HFFc6 (cell line): ENCODE results near the gene IL16. TPM values are rescaled to one million over a fixed set of nuclear protein-coding genes. Genes with fewer than 3 reads are reported as not detected.
A peak's percentile ranks its signal among the peaks of the same experiment; 100 is the strongest.

Experiments used
- DNase-seq: peaks from one replicate; pipeline ENCODE4 v3.0.0-alpha.2; 2018
- H3K27ac Mint-ChIP-seq: 2 replicates; pipeline ENCODE4 v1.8.0; 2020; ENCODE audit warnings: mild to moderate bottlenecking, mixed read lengths
- H3K27me3 Mint-ChIP-seq: 2 replicates; pipeline ENCODE4 v1.8.0; 2021; ENCODE audit warnings: mild to moderate bottlenecking, moderate library complexity, mixed read lengths; ENCODE audit not compliant: insufficient read depth
- H3K36me3 Mint-ChIP-seq: 2 replicates; pipeline ENCODE4 v1.8.0; 2021; ENCODE audit warnings: low read depth, mixed read lengths
- H3K4me1 Mint-ChIP-seq: 2 replicates; pipeline ENCODE4 v1.8.0; 2020; ENCODE audit warnings: low read depth, mixed read lengths
- H3K4me3 Mint-ChIP-seq: 2 replicates; pipeline ENCODE4 v1.8.0; 2020; ENCODE audit warnings: mild to moderate bottlenecking, moderate library complexity, mixed read lengths
- H3K9me3 Mint-ChIP-seq: 2 replicates; pipeline ENCODE4 v1.8.0; 2020; ENCODE audit warnings: mild to moderate bottlenecking, mixed read lengths
- total RNA-seq, 6 experiments: library from RNA; stranded (reverse); fragmentation: NEBNext Ultra II Directional; extraction: Animal tissue kit (Norgen Biotek cat#: 25700); gene quantifications; 2 replicates in 1 of 6; 3 replicates in 5 of 6; pipeline ENCODE4 v1.2.3, GENCODE V29; 2021
- TF ChIP-seq, protein P1 (sequence below): fragments of 200-600 bp; sonication (generic); IDR thresholded peaks from 2 replicates; pipeline ENCODE4 v1.5.0; 2021; ENCODE audit warnings: antibody characterized with exemption, mild to moderate bottlenecking

IL16 gene
- total RNA-seq, 6 experiments from 2014 or later: not detected

DNA sequence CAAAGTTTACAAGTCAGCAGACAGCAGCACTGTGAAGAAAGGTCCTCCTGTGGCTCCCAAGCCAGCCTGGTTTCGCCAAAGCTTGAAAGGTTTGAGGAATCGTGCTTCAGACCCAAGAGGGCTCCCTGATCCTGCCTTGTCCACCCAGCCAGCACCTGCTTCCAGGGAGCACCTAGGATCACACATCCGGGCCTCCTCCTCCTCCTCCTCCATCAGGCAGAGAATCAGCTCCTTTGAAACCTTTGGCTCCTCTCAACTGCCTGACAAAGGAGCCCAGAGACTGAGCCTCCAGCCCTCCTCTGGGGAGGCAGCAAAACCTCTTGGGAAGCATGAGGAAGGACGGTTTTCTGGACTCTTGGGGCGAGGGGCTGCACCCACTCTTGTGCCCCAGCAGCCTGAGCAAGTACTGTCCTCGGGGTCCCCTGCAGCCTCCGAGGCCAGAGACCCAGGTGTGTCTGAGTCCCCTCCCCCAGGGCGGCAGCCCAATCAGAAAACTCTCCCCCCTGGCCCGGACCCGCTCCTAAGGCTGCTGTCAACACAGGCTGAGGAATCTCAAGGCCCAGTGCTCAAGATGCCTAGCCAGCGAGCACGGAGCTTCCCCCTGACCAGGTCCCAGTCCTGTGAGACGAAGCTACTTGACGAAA is 103.1 kb downstream of the IL16 start:
- H3K36me3 Mint-ChIP-seq: no peaks in the 10 kb centered on the region
- H3K27me3 Mint-ChIP-seq: peaks cover 6% of the 10 kb centered on the region
- TF ChIP-seq, protein P1, sequence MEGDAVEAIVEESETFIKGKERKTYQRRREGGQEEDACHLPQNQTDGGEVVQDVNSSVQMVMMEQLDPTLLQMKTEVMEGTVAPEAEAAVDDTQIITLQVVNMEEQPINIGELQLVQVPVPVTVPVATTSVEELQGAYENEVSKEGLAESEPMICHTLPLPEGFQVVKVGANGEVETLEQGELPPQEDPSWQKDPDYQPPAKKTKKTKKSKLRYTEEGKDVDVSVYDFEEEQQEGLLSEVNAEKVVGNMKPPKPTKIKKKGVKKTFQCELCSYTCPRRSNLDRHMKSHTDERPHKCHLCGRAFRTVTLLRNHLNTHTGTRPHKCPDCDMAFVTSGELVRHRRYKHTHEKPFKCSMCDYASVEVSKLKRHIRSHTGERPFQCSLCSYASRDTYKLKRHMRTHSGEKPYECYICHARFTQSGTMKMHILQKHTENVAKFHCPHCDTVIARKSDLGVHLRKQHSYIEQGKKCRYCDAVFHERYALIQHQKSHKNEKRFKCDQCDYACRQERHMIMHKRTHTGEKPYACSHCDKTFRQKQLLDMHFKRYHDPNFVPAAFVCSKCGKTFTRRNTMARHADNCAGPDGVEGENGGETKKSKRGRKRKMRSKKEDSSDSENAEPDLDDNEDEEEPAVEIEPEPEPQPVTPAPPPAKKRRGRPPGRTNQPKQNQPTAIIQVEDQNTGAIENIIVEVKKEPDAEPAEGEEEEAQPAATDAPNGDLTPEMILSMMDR: no peak
- no peaks in the 10 kb centered on the region for H3K9me3 Mint-ChIP-seq
- H3K4me1 Mint-ChIP-seq: peaks cover 28% of the 10 kb centered on the region
- H3K4me3 Mint-ChIP-seq: no peak overlapping the region
- no peak overlapping the region for H3K27ac Mint-ChIP-seq
- no peak for DNase-seq

DNA sequence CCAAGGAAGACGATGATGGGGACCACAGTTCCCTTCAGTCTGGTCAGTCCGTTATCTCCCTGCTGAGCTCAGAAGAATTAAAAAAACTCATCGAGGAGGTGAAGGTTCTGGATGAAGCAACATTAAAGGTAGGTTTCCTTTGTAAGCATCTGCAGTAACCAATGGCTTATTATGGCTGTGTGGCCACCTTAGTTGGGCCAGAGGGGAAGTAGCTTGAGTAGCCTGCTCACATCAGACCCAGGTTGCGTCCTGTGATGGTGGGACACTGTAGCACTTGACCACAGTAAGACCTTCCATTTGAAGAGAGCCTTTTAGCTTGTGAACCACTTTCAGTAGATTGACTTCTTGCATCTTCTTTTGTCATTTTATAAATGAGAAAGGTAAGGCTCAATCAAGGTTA is 104.7 kb downstream of the IL16 start:
- Mint-ChIP-seq H3K4me3 (no peak overlapping the region), H3K27ac (no peak overlapping the region), H3K9me3 (no peaks in the 10 kb centered on the region), H3K27me3 (peaks cover 6% of the 10 kb centered on the region), H3K4me1 (peaks cover 31% of the 10 kb centered on the region), H3K36me3 (no peaks in the 10 kb centered on the region)
- no peak for DNase-seq
- TF ChIP-seq, protein P1: no peak

DNA sequence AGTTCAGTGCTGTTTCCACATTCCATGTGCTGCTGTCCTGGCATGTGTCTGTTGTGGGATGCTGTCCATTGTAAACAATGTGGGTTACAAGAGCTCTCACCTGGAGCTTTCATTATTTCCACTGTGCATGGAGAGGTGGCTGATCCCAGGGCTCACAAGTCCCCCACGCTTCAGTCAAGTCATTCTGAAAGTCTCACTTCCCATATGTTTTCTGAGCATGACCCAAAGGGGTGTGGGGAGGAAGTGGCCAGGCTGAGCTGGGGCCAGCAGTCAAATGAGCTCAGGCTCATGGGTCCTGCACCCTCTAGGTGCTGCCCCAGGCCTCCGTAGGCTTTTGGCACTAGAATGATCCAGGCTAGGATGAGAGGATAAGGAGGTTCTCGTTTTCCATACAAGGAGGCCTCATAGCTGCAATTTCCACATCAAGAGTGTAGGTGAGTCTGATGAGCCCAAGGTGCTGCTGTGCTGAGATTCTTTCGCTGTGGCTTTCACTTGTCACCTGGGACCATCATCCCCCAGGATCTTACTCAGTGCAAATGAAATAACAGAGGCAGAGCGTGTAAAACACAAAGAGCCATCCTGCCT is 105.2 kb downstream of the IL16 start:
- Mint-ChIP-seq H3K9me3 (no peaks in the 10 kb centered on the region), H3K27ac (no peak overlapping the region), H3K4me1 (peaks cover 28% of the 10 kb centered on the region), H3K36me3 (no peaks in the 10 kb centered on the region), H3K4me3 (no peak overlapping the region), H3K27me3 (peaks cover 6% of the 10 kb centered on the region)
- TF ChIP-seq, protein P1: no peak
- DNase-seq: no peak

DNA sequence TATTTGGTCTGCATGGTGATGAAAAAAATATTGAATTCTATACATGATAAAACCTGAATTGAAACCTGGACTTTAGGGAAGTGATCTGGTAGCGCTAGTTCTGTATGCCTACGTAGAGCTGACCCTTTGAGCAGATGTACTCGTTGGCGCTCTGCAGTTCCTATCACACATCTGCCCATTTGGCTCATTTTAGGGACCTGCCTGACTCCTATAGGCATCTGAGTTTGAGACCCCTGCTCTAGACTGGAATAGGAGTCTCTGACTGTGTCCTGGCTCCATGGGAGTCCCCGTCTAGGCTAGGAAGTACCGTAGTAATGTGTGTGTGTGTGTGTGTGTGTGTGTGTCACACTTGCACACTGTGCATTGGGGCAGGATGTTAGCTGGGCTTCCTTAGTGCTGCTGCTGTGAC is 106.0 kb downstream of the IL16 start:
- no peak overlapping the region for H3K4me3 Mint-ChIP-seq
- H3K27me3 Mint-ChIP-seq: peaks cover 6% of the 10 kb centered on the region
- no peak overlapping the region for H3K27ac Mint-ChIP-seq
- no peaks in the 10 kb centered on the region for H3K9me3 Mint-ChIP-seq
- no peaks in the 10 kb centered on the region for H3K36me3 Mint-ChIP-seq
- DNase-seq: no peak
- peaks cover 20% of the 10 kb centered on the region for H3K4me1 Mint-ChIP-seq
- TF ChIP-seq, protein P1: no peak

DNA sequence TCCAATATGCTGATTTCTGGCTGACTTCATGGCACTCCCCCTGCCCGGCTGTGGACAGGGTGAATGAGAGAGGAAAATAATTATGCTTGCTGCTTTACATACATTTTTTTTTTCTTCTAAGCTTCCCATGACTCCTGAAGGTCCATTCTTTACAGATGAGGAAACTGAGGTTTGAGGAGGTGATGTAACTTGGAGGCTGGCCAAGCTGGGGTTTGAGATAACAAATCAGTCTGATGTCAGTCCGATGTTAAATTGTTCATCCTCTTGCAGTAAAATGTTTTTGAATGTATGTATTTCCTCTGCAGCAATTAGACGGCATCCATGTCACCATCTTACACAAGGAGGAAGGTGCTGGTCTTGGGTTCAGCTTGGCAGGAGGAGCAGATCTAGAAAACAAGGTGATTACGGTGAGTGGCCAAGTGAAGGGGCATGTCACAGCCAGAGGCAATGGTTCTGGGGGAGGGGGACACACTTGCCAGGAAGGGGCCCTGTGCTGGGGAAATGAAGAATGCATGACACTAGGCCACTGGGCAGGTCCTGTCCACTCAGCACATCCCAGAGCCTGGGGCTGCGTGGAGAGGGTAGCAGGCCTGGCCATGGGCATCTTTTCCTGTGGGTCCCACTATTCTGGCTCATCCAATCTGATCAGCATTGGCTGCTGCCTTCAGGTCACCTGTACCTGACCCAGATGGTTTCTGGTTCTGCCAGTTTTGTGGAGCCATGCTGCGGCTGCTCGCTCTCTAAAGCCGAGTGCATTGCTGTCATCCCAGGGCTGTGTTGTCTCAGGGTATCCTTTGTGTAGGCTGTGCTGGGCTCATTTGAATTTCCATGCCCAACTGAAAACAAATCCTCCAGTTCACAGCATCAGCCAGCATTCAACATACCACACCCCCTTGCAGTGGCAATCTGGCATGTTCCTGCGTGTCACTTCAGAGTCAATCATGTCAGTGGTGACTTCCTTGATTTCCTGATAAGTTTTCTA is 106.9 kb downstream of the IL16 start:
- H3K4me3 Mint-ChIP-seq: no peak overlapping the region
- no peak for DNase-seq
- H3K9me3 Mint-ChIP-seq: no peaks in the 10 kb centered on the region
- H3K4me1 Mint-ChIP-seq: peaks cover 25% of the 10 kb centered on the region
- H3K27ac Mint-ChIP-seq: peak overlapping the region; percentile 79; the same call in 1 of the 2 replicates
- H3K27me3 Mint-ChIP-seq: peaks cover 6% of the 10 kb centered on the region
- TF ChIP-seq, protein P1: no peak
- H3K36me3 Mint-ChIP-seq: no peaks in the 10 kb centered on the region
